DND-41 (cell line): ENCODE results near the gene NDUFB5.

Source experiments
- EZH2 ChIP-seq: IDR thresholded peaks from 3 replicates; pipeline ENCODE4 v1.6.1; 2012; ENCODE audit warnings: borderline replicate concordance, low read depth, mild to moderate bottlenecking, moderate library complexity, low read length, inconsistent platforms; ENCODE audit not compliant: severe bottlenecking
- TF ChIP-seq, protein P1 (sequence below): IDR thresholded peaks from 2 replicates; pipeline ENCODE4 v1.5.1; 2012; ENCODE audit warnings: borderline replicate concordance, low read length, moderate library complexity, mild to moderate bottlenecking; ENCODE audit not compliant: poor library complexity, severe bottlenecking; ENCODE audit errors: extremely low read depth

DNA sequence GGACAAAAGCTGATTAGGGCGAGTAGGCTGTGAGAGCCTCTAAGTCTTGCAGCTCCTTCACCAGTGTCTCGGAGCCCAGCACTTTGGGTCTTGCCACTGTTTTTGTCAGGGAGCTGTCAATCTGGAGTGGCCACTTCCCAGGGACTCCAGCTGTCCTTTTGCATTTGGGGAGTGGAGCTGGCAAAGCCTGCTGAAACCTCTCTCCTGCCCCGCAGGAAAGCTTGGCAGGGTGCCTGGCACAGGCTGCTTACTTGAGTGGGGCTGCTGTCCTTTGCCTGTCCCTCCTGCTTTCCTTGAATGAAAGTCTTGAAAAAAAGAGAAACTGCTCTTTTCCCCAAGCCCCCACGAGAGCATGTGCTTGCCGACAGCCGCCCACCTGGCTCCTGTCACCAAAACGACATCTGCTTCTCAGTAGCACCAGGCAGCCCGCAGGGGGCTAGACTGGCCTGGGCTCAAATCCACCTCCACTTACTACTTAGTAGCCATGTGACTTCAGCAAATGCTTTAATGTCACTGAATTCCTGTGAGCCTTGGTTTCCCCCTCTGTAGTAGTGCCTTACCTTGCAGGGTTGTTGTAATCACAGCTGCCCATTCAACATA lies 61.9 kb downstream of the NDUFB5 start:
- no peak for TF ChIP-seq EZH2
- TF ChIP-seq, protein P1, sequence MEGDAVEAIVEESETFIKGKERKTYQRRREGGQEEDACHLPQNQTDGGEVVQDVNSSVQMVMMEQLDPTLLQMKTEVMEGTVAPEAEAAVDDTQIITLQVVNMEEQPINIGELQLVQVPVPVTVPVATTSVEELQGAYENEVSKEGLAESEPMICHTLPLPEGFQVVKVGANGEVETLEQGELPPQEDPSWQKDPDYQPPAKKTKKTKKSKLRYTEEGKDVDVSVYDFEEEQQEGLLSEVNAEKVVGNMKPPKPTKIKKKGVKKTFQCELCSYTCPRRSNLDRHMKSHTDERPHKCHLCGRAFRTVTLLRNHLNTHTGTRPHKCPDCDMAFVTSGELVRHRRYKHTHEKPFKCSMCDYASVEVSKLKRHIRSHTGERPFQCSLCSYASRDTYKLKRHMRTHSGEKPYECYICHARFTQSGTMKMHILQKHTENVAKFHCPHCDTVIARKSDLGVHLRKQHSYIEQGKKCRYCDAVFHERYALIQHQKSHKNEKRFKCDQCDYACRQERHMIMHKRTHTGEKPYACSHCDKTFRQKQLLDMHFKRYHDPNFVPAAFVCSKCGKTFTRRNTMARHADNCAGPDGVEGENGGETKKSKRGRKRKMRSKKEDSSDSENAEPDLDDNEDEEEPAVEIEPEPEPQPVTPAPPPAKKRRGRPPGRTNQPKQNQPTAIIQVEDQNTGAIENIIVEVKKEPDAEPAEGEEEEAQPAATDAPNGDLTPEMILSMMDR, result no peak
